K562 (cell line): Measurements from ENCODE around the gene TSPAN16. TPM values are rescaled to one million over a fixed set of nuclear protein-coding genes. Genes with fewer than 3 reads are reported as not detected.

ENCODE experiments used
- CBFA2T2 ChIP-seq: fragments of 450-650 bp; conservative IDR thresholded peaks from 2 replicates; pipeline ENCODE4 v1.6.1; 2017; ENCODE audit warnings: mild to moderate bottlenecking
- MTA2 ChIP-seq: fragments of 450-650 bp; IDR thresholded peaks from 2 replicates; pipeline ENCODE4 v1.6.1; 2016; ENCODE audit warnings: low read depth
- RBM25 ChIP-seq: fragments of 200-400 bp; formaldehyde crosslinking; IDR thresholded peaks from 2 replicates; pipeline ENCODE4 v1.6.1; 2018; ENCODE audit warnings: low read length, low read depth, moderate library complexity; ENCODE audit not compliant: severe bottlenecking
- RERE ChIP-seq: sonication (generic); formaldehyde crosslinking; IDR thresholded peaks from 2 replicates; pipeline ENCODE4 v1.8.0; 2023; ENCODE audit warnings: missing genetic modification reagents, mild to moderate bottlenecking, borderline replicate concordance
- REST ChIP-seq, 2 experiments: fragments of 450-650 bp; formaldehyde crosslinking in 1 of 2; IDR thresholded peaks; 2 replicates each; pipeline versions ENCODE4 v1.4.0 to v1.6.1; 2014 to 2020; ENCODE audit warnings: mild to moderate bottlenecking in 2 of 2, borderline replicate concordance in 1 of 2, low read depth in 1 of 2
- ZNF592 ChIP-seq: fragments of 450-650 bp; IDR thresholded peaks from 2 replicates; pipeline ENCODE4 v1.6.1; 2017; ENCODE audit warnings: antibody characterized with exemption, mild to moderate bottlenecking
- polyA plus RNA-seq, 8 experiments: library from polyadenylated mRNA; depleted of rRNA in 4 of 8; stranded (reverse) in 5 of 8; unstranded in 3 of 8; fragments of >200 nt; fragmentation: Nextera tagmentation in 2 of 8; fragmentation: Illumina TruSeq in 1 of 8; extraction: Ambion mirVana in 2 of 8; extraction: Trizol in 1 of 8; gene quantifications; 2 replicates each; pipeline versions ENCODE4 v1.2.1 to v1.2.3, GENCODE V29; 2011 to 2014; ENCODE audit warnings: inconsistent platforms in 1 of 8, missing spikeins in 1 of 8
- total RNA-seq, 7 experiments: library from RNA; depleted of rRNA in 6 of 7; stranded (reverse); fragments of >200 nt in 6 of 7; fragmentation: Illumina TruSeq in 2 of 7; extraction: Trizol in 2 of 7; gene quantifications; 2 replicates each; pipeline versions ENCODE4 v1.2.1 to v1.2.3, GENCODE V29; 2011 to 2021; ENCODE audit warnings: low replicate concordance in 1 of 7

TSPAN16 gene
- total and polyA plus RNA-seq, 9 of the 15 experiments (the other 6 are each of a cell fraction or from before 2014, with no cell fraction given) = not detected

- TF ChIP-seq RERE (CRISPR knock-in tag) (no peak), RBM25 (no peak), MTA2 (no peak), CBFA2T2 (no peak), REST (IDR thresholded peaks at IDR 0.05; ENCODE audit: borderline replicate concordance) (peak; percentile 6; the same call in 1 of the 2 replicates), REST (CRISPR knock-in tag; IDR thresholded peaks at IDR 0.05; ENCODE audit: low read depth) (no peak), ZNF592 (no peak)
Observed at GRCh38 chr19:11339254-11340098, 43.5 kb downstream of the TSPAN16 start, which contains the start of gene RAB3D (continued).
